Upper lobe of right lung (tissue), 1 donor: ENCODE data around the gene MEA1. TPM values are rescaled to one million over a fixed set of nuclear protein-coding genes. Genes with fewer than 3 reads are reported as not detected.

Experiments used
- ATAC-seq: fragments of 200-7000 bp; cut with Tn5 transposase; one replicate; pipeline ENCODE4 v1.9.1; 2020; ENCODE audit warnings: mild to moderate bottlenecking, moderate library complexity
- DNase-seq: peaks from one replicate; pipeline ENCODE4 v3.0.0-alpha.2; 2020
- H3K27ac ChIP-seq: fragments of 200-600 bp; one replicate; pipeline ENCODE4 v1.8.0; 2022
- H3K27me3 ChIP-seq: fragments of 200-600 bp; one replicate; pipeline ENCODE4 v1.8.0; 2022; ENCODE audit warnings: mild to moderate bottlenecking
- H3K36me3 ChIP-seq: fragments of 200-600 bp; one replicate; pipeline ENCODE4 v1.8.0; 2022
- H3K4me1 ChIP-seq: fragments of 200-600 bp; one replicate; pipeline ENCODE4 v1.8.0; 2022
- H3K4me3 ChIP-seq: fragments of 200-600 bp; one replicate; pipeline ENCODE4 v1.8.0; 2022; ENCODE audit warnings: mild to moderate bottlenecking
- H3K9me3 ChIP-seq: fragments of 200-600 bp; one replicate; pipeline ENCODE4 v1.8.0; 2022
- intact Hi-C: fragments of 100-400 bp; cut with DNase I; formaldehyde crosslinking; loops from one replicate; pipeline ENCODE4 v1.11.0; 2022
- long read RNA-seq: library from polyadenylated mRNA; unstranded; transcript quantifications from one replicate; pipeline ENCODE4 v2.0.0, GENCODE V29; 2021
- total RNA-seq: library from RNA; stranded (reverse); fragmentation: NEBNext Ultra II Directional; extraction: Animal tissue kit (Norgen Biotek cat#: 25700); gene quantifications from one replicate; pipeline ENCODE4 v1.2.1, GENCODE V29; 2021
- TF ChIP-seq, protein P1 (sequence below): fragments of 200-600 bp; IDR thresholded peaks from one replicate; pipeline ENCODE4 v1.8.0; 2022; ENCODE audit warnings: antibody characterized with exemption
- donor health status: DM: no; HTN: yes; CAD: no; lungs with severe emphysema.

The MEA1 gene
- total RNA-seq: 45.5 TPM
- long read RNA-seq, transcript MEA1-202 (3 exons, 2,152 nt): minor isoform, 5 of 30 reads
- long read RNA-seq, transcript MEA1-204 (4 exons, 1,004 nt): major isoform, 22 of 30 reads
- long read RNA-seq, partial matches to known transcripts: 0 of 30 reads
- long read RNA-seq, other reads (novel, unspliced or antisense): 1 of 30 reads

- Histone ChIP-seq H3K27ac (peak within 1 kb of the TSS; percentile 80), H3K4me1 (peaks cover 35% of the 10 kb centered on the region), H3K9me3 (no peaks in the 10 kb centered on the region), H3K27me3 (no peaks in the 10 kb centered on the region), H3K36me3 (peaks cover 55% of the 10 kb centered on the region), H3K4me3 (peak within 1 kb of the TSS; percentile 56)
- peak; percentile 99 for DNase-seq
- ATAC-seq: peak; percentile 98
- intact Hi-C loops: no loop called here
- TF ChIP-seq, protein P1, sequence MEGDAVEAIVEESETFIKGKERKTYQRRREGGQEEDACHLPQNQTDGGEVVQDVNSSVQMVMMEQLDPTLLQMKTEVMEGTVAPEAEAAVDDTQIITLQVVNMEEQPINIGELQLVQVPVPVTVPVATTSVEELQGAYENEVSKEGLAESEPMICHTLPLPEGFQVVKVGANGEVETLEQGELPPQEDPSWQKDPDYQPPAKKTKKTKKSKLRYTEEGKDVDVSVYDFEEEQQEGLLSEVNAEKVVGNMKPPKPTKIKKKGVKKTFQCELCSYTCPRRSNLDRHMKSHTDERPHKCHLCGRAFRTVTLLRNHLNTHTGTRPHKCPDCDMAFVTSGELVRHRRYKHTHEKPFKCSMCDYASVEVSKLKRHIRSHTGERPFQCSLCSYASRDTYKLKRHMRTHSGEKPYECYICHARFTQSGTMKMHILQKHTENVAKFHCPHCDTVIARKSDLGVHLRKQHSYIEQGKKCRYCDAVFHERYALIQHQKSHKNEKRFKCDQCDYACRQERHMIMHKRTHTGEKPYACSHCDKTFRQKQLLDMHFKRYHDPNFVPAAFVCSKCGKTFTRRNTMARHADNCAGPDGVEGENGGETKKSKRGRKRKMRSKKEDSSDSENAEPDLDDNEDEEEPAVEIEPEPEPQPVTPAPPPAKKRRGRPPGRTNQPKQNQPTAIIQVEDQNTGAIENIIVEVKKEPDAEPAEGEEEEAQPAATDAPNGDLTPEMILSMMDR: no peak
Measured at GRCh38 chr6:43013843-43014433, at the start of gene MEA1, which contains the start of gene KLHDC3. Gene MEA1, minus strand, starts transcription at chr6:43013946. Its CDS starts 133 bp downstream, at chr6:43013813. Gene KLHDC3, plus strand, starts transcription at chr6:43014249. Its CDS starts 2,944 bp downstream, at chr6:43017193.

DNA sequence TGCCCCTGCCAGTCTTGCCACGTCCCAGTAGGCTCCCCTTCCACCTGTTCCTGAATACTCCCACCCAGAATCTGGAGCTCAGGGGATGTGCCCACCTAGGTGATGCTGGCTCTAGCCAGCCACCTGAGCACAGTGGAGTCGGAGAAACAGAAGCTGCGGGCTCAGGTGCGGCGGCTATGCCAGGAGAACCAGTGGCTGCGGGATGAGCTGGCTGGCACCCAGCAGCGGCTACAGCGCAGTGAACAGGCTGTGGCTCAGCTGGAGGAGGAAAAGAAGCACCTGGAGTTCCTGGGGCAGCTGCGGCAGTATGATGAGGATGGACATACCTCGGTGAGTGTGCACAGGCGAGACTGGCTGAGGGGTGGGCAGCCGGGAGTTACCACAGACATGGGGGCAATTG, 49.1 kb upstream of the MEA1 start:
- Histone ChIP-seq H3K9me3 (no peaks in the 10 kb centered on the region), H3K36me3 (peaks cover 38% of the 10 kb centered on the region), H3K4me1 (peaks cover 20% of the 10 kb centered on the region), H3K27ac (no peak overlapping the region), H3K27me3 (no peaks in the 10 kb centered on the region), H3K4me3 (no peak overlapping the region)
- intact Hi-C loops: no loop called here
- TF ChIP-seq, protein P1: no peak
- no peak for ATAC-seq
- DNase-seq: no peak

- no peak for ATAC-seq
- Histone ChIP-seq H3K4me1 (peaks cover 22% of the 10 kb centered on the region), H3K4me3 (no peak overlapping the region), H3K27ac (no peak overlapping the region), H3K27me3 (no peaks in the 10 kb centered on the region), H3K36me3 (peaks cover 40% of the 10 kb centered on the region), H3K9me3 (no peaks in the 10 kb centered on the region)
- DNase-seq: no peak
- intact Hi-C loops: no loop called here
- TF ChIP-seq, protein P1: no peak
Measured at GRCh38 chr6:43061861-43062260, 48.1 kb upstream of the MEA1 start.

DNA sequence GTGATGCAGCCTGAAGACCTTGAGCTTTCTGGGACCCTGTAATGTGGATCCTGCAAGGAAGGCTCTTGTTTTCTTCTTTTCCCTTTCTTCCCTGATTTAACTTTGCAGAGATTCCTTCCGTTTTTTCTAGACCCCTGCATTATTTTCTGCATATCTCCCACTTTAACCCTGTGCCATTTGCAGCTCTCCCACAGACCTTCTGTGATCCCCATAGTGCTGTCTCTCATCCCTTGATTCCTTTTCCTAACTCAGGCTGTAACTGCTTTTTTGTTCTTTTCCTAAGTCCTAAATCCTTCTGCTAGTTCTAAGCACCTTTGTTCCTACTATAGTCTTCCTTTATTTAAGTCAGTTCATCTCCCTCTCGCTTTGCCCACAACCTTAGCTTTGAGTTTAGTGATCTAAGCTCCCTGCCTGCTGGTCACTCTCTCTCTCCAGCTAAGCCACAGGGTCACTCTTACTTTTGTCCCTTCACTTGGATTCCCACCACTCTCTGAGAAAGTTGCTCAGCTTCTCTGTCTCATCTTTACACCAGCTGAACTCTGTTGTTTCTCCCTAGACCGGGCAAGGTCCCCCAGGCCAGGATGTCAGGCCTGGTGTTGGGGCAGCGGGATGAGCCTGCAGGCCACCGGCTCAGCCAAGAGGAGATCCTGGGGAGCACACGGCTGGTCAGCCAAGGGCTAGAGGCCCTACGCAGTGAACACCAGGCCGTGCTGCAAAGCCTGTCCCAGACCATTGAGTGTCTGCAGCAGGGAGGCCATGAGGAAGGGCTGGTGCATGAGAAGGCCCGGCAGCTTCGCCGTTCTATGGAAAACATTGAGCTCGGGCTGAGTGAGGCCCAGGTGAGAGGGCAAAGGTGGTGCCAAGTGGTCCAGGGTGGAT, 47.2 kb upstream of the MEA1 start:
- Histone ChIP-seq H3K27ac (peak overlapping the region; percentile 83), H3K9me3 (no peaks in the 10 kb centered on the region), H3K4me3 (peak overlapping the region; percentile 77), H3K4me1 (peaks cover 22% of the 10 kb centered on the region), H3K36me3 (peaks cover 39% of the 10 kb centered on the region), H3K27me3 (no peaks in the 10 kb centered on the region)
- no peak for ATAC-seq
- TF ChIP-seq, protein P1: no peak
- intact Hi-C loops: no loop called here
- DNase-seq: no peak

- Histone ChIP-seq H3K9me3 (no peaks in the 10 kb centered on the region), H3K27ac (peak overlapping the region; percentile 83), H3K4me3 (peak overlapping the region; percentile 77), H3K27me3 (no peaks in the 10 kb centered on the region), H3K4me1 (peaks cover 22% of the 10 kb centered on the region), H3K36me3 (peaks cover 41% of the 10 kb centered on the region)
- TF ChIP-seq, protein P1: no peak
- ATAC-seq (peak; percentile 59), DNase-seq (peak; percentile 77)
- intact Hi-C loops: no loop called here
Measured at GRCh38 chr6:43060034-43060754, 46.4 kb upstream of the MEA1 start.
